Keratinocyte (primary cell): ENCODE data around the gene SDR42E2.

Source experiments
- CTCF ChIP-seq, 3 experiments: IDR thresholded peaks in 1 of 3; conservative IDR thresholded peaks in 1 of 3; optimal IDR thresholded peaks in 1 of 3; 2 replicates in 2 of 3; 3 replicates in 1 of 3; pipeline versions ENCODE3 to v1.5.1; 2011; ENCODE audit warnings: low read length in 3 of 3, mild to moderate bottlenecking in 3 of 3, moderate library complexity in 2 of 3, control low read depth in 1 of 3, inconsistent platforms in 1 of 3; ENCODE audit not compliant: insufficient read depth in 2 of 3; ENCODE audit errors: extremely low read depth in 1 of 3
- EZH2 ChIP-seq: IDR thresholded peaks from one replicate; pipeline ENCODE4 v1.6.1; 2012; ENCODE audit warnings: inconsistent platforms, mild to moderate bottlenecking, low read length, moderate library complexity

GRCh38 chr16:22151246-22151998, 10.9 kb upstream of the SDR42E2 start:
- no peak for TF ChIP-seq CTCF (optimal IDR thresholded peaks at IDR 0.05 in 1 of 3, IDR thresholded peaks at IDR 0.05 in 1 of 3, conservative IDR thresholded peaks at IDR 0.05 in 1 of 3; ENCODE audit: extremely low read depth in 1 of 3, insufficient read depth in 2 of 3, low read length in 3 of 3)
- TF ChIP-seq EZH2 = no peak
